HG03039 (cell line): ENCODE data around the gene DLL4.

Source experiments
- ATAC-seq: cut with Tn5 transposase; IDR thresholded peaks from one replicate; pipeline ENCODE4 v1.9.1; 2021; ENCODE audit warnings: mild to moderate bottlenecking, moderate library complexity; ENCODE audit not compliant: unreplicated experiment

Gene DLL4

DNA sequence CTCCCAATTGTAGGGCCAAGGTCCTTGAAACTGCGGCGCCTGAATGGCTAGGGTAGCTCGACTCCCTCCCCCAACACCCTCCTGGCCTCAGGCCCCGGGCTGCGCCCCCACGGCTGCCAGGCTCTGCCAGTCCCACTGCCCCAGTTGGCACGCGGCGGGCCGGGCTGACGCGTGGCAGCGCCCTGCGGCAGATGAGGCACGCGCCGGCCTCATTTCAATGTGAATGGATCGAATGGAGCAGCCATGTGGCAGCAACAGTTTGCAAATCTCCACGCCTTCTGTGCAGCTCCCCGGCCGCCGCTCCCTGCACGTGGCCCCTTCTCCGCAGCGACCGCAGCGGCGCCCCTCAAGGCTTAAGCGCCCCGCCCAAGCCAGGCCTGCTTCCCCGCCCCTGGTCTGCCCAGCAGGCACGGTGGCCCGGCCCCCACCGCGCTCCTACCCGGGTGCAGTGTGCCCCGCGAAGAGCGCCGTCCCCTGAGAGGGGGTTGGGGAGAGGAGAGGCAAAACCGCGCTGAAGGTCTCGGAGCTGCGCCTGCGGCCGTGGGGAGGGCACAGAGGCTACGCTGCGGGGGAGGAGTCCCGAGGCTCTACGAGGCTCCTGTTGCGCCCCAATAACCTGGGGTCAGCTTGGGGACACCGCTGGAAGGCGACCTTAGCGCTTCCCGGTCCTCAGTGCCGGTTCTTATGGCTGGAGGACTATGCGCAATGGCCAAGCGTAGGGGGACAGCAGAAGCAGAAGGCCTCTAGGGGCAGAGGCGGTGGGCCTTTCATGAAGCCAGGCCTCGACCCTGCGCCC, 3.1 kb upstream of the DLL4 start:
- ATAC-seq = no peak

DNA sequence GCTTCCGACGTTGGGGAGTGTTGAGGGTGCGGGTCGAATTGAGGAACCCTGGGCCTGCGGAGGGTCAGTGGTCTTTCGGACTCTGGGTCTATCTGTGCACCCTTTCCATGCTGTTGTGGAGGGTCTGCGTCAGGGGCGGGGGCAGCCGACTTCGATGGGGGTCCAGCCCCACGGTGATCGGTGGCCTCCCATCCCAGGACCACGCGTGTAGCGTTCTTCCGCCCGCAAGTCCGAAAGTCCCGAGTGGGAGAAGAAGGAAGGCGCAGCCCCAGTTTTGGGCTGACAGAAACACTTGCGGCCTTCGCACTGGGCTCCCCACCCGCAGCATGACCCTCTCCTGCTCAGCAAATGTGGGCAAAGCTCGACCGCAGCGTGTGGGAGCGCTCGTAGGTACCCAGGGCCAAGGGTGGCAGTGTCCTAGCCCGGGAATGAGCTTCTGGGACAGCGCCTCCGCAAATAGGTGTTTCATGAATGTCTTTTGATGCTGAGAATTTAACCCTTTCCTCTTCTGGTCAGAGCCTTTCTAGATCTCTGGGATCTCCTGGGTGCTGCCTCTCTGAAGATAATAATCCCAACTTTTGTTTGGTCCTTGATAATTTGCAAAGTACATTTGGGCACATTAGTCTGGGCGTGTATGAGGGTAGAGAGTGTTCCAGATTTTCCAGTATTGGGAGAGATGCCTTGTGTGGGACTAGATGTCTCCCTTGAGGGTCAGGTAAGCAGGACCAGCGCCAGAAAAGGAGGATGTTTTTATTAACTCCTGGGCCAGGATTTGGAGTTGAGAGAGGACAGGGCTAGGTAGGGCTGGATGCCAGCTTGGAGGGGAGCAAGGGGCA, 2.3 kb upstream of the DLL4 start:
- no peak for ATAC-seq

DNA sequence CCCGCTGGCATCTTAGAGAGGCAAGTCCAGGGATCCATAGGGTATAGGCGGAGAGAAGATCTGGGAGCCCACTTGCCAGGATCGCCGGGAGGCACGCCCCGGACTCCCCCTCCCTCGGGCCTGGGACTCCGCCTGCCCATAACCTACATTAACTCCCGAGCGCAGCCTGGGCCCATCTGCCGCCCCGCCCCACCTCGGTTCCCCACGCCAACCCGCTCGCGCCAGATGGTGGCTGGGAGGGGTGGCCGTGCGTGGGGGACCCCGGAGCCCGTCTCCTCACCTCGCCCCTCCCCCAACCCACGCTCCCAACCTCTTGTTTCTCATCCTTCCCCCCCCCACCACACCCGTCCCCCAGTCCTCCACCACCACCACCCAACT, 1.7 kb upstream of the DLL4 start:
- no peak for ATAC-seq

DNA sequence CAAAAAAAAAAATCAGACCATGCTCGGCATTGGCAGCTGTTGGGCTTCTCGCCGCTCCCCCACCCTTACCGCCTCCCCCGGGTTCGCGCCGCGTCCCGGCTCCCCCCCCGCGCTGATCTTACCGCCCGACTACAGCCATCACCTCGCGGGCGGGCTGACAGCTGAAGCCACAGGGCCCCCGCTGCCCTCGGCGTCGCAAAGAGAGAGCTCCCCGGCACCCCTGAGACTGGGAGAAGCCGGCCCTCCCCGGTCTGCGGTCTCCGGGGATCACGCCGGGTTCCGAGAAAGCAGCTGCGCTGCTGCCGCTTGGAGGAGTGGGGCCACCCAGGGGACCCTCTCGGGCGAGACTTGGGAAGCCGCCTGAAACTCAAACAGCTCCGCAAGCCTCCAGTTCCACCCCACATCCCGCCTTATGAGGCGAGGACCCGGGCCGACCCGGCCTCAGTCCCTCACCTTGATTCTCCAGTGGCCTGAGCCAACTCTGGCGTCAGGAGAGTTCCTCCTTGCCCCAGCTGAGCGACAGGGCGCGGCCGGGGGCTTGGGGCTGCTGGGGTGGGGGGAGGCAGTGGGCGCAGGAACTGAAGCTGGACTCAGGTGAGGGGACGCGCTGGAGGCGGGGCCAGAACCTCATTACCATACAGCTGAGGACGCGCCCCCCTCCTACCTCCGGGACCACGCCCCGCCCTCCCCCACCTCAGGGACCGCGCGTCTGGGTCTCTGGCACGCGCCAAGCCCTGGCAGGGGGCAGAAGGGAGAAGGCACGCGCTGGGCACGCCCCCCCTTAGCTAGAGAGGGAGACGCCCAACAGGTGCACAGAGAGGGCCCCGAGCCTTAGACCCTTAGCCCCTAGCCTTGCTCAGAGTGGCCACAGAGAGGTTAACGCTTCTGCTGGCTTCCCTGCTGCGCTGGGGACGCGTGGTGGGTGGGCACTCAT, 1.0 kb upstream of the DLL4 start:
- ATAC-seq = no peak

DNA sequence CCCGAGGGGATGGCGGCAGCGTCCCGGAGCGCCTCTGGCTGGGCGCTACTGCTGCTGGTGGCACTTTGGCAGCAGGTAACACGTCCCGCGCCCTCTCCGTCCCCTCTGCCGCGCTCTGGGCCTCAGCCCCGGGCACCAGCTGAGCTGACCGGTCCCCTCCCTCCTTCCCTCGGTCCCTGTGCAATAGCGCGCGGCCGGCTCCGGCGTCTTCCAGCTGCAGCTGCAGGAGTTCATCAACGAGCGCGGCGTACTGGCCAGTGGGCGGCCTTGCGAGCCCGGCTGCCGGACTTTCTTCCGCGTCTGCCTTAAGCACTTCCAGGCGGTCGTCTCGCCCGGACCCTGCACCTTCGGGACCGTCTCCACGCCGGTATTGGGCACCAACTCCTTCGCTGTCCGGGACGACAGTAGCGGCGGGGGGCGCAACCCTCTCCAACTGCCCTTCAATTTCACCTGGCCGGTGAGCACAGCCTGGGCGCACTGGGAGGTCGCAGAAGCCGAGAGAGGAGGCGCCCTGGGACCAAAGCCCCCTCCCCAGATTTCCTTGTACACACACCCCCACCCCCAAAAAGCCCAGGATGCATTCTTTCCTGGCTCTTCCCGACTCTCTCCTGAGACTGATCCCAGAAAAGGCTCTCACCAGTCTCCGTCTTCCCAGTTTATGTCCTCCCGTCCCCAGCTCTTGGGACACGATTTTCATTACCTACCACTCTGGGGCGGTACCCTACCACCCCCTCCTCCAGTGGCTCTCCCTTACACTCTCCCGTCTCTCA, 705 bp downstream of the DLL4 start:
- no peak for ATAC-seq

DNA sequence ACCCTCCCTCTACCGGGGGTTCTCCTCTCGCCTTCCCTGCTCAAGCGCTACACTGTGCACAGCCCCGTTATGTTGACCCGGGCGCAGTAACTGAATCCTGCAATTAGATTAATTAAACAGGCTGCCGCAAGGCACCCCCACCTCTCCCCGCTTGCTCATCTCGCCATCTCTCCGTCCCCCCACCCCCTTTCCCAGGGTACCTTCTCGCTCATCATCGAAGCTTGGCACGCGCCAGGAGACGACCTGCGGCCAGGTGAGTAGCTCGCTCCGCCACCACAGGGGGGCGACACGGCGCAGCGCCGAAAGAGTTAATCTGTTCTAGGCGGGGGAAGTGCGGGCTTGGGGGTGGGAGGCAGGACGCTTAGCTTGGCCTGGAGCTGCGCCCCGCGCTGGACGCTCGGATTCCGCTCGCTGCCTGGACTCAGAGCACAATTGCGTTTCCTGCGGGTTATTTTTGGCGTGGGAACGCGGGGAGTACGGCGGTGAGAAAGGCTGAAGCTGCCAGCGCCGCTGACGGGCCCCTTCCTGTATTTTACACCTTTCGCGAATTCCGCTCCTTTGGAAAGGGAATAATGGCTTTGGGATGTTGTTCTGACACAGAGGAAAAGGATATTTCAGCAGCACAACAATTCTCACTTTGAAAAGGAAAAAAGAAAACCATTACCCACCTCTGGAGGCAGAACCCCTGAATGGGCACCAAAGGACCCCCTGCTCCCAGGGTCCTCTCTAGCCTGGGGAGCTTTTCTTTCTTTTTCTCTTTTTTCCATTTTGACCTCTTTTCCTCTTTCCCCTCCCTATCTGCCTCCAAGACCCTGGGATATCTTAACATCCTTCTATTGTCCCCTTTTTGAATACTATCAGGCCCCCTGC, 1.5 kb downstream of the DLL4 start:
- no peak for ATAC-seq

DNA sequence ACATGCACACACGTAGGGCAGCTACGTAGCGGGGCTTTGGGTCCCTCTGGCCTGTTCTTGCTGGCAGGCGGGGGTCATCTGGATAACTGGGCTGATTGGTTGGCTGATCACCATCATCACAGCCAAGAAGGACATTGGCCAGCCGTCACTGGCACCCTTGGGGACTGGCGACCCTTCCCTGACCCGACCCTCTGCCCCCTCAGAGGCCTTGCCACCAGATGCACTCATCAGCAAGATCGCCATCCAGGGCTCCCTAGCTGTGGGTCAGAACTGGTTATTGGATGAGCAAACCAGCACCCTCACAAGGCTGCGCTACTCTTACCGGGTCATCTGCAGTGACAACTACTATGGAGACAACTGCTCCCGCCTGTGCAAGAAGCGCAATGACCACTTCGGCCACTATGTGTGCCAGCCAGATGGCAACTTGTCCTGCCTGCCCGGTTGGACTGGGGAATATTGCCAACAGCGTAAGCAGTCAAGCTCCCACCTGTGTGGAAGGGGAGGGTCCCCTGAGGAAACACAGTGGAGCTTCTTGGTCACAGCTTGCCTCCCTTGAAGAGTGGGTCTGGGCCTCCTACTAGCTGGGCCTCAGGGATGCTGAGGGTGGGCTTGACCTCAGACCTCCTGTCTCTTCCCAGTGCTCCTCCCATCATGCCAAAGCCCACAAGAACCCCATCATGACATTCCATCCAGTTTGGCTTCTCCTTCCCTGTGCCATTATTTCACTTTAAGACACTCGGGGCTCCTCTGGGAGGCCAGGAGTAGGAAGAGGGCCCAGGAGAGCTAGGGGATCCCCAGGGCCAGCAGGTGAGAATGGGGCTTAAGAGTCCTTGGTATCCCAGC, 2.4 kb downstream of the DLL4 start:
- no peak for ATAC-seq

DNA sequence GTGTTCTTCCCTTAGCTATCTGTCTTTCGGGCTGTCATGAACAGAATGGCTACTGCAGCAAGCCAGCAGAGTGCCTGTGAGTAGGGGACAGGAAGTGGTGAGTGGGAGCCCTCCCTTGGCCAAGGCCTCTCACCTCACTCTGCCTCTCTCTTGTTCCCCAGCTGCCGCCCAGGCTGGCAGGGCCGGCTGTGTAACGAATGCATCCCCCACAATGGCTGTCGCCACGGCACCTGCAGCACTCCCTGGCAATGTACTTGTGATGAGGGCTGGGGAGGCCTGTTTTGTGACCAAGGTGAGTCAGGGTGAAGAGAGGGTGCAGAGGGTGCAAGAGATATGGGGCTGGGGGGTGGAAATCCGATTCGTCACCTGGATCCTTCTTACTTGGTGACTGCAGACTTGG, 3.0 kb downstream of the DLL4 start:
- no peak for ATAC-seq

DNA sequence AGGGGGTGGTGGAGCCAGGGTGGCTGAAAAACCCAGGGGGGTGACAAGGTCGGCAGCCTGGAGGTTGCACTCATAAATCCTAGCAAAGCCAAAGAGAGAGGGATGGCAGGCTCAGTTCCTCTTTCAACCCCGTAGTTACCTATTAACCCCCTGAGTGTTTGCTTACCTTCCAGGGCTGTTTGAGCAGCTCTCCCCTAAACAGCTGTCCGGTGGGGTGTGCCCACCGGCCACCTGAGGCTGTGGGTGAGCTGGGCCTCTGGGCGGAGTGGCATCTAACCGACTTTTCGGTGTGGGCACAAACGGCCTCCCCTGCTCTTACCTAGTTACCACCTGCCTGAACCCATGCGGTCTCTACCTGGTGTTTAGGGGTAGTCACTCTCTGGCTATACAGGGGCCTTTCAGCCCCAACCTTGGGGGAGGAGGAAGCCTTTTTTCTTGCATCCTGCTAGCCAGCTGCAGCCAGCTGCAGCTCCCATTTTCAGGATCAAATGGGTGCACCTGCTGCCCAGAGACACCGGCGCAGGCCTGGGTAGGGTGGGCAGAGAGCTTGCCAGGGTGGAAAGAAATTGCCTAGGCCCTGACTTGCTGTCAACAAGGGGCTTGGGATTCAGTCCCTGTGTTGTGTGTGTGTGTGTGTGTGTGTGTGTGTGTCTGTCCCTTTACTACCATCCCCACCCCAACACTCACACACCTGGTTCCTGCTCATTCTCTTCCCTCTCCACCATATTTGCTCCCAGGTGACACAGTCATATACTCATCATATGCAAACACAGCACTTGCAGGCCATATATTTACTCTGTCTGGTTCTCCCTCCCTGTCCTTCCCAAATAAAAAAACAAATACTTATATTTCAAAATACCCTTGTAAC, 3.7 kb downstream of the DLL4 start:
- no peak for ATAC-seq

DNA sequence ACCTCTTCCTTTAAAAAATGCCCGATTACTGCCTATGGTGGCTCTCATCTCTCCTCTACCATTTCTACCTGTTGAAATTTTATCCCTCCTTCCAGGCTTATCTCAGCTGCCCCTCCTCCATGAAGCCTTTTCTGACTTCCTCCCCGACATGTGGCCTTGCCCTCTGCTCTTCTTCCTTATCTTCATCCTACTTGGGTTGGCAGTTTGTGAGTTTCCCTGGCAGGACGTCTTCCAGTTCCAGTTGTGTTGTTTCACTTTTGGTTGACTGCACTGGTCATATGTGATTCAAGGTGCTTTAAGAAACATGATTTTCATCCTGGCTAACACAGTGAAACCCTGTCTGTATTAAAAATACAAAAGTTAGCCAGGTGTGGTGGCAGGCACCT, 4.4 kb downstream of the DLL4 start:
- no peak for ATAC-seq

DNA sequence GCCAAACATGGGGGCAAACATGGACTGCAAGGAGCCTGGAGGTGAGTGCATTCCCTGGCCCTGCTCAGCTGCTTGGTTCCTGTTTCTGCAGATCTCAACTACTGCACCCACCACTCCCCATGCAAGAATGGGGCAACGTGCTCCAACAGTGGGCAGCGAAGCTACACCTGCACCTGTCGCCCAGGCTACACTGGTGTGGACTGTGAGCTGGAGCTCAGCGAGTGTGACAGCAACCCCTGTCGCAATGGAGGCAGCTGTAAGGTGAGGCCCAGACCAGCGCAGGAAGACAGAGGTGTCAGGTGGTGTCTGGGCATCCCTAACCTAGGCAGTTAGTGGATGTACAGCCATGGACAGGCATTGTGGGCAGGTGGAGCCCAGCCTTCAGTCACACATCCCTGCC, 5.3 kb downstream of the DLL4 start:
- ATAC-seq = no peak

DNA sequence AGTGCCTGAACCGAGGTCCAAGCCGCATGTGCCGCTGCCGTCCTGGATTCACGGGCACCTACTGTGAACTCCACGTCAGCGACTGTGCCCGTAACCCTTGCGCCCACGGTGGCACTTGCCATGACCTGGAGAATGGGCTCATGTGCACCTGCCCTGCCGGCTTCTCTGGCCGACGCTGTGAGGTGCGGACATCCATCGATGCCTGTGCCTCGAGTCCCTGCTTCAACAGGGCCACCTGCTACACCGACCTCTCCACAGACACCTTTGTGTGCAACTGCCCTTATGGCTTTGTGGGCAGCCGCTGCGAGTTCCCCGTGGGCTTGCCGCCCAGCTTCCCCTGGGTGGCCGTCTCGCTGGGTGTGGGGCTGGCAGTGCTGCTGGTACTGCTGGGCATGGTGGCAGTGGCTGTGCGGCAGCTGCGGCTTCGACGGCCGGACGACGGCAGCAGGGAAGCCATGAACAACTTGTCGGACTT, 7.1 kb downstream of the DLL4 start:
- ATAC-seq = no peak

DNA sequence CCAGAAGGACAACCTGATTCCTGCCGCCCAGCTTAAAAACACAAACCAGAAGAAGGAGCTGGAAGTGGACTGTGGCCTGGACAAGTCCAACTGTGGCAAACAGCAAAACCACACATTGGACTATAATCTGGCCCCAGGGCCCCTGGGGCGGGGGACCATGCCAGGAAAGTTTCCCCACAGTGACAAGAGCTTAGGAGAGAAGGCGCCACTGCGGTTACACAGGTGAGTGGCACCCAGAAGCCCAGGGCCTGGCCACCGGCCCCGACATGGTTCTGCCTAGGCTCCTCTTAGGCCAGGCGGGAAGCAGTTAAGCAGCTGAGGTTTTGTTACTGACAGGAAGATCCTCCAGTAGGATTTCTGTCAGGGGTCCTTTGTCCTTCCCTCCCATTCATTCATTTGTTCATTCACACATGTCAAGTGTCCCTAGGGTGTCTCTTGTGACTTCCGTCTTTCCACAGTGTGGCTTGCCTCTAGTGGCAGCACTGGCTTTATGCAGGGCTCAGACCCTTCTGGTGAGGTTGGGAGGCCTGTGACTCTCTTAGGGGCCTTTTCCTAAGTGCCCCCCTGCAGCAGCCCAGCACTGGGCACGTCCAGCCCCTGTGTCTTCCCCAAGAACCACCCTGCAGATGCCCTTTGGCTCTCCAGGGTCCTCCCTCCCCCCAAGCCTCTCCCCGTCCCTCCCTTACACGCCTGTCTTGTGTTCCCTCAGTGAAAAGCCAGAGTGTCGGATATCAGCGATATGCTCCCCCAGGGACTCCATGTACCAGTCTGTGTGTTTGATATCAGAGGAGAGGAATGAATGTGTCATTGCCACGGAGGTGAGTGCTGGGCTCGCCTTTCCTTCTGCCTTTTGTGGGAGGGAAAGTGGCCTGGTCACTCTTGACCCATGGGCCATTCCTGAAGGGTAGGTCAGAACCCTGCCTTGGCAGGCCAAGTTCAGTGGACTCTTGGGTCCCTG, 7.8 kb downstream of the DLL4 start:
- no peak for ATAC-seq

DNA sequence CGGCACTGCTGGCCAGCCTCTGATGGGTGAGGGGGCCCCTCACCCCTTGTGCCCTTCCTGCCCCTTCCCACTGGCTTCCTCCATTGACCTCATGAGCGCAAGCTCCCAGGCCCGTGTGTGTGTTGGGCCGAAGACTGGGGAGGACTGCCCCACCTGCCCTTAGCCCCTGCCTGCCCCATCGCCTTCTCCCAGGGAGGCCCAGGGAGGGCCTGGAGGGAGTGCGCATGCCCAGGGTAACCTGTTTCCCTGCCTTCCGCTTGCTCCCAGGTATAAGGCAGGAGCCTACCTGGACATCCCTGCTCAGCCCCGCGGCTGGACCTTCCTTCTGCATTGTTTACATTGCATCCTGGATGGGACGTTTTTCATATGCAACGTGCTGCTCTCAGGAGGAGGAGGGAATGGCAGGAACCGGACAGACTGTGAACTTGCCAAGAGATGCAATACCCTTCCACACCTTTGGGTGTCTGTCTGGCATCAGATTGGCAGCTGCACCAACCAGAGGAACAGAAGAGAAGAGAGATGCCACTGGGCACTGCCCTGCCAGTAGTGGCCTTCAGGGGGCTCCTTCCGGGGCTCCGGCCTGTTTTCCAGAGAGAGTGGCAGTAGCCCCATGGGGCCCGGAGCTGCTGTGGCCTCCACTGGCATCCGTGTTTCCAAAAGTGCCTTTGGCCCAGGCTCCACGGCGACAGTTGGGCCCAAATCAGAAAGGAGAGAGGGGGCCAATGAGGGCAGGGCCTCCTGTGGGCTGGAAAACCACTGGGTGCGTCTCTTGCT, 8.8 kb downstream of the DLL4 start:
- no peak for ATAC-seq

DNA sequence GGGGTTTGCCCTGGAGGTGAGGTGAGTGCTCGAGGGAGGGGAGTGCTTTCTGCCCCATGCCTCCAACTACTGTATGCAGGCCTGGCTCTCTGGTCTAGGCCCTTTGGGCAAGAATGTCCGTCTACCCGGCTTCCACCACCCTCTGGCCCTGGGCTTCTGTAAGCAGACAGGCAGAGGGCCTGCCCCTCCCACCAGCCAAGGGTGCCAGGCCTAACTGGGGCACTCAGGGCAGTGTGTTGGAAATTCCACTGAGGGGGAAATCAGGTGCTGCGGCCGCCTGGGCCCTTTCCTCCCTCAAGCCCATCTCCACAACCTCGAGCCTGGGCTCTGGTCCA, 9.4 kb downstream of the DLL4 start:
- no peak for ATAC-seq

DNA sequence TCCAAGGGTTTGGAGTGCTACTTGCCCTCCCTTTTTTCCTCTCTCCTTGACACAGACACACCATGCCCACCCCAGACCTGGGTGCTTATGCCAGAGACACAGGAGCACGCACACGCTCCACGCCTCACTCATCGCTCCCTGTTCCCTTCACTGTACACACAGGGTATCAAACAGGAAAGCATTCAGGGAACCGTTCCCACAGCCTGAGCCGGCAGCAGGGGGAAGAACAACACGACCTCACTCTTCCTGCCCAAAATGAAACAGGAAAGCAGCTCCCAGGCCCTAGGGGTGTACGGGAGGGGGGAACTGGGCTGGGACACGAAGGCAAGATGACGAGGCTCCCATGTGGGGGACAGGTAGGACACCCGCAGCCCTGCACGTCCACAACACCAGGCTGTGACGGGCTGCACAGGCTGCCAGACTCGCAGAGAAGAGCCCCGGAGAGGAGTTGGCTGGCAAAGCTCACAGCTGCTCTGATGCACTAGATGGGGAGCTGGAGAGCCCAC, 11.2 kb downstream of the DLL4 start:
- no peak for ATAC-seq
